HEK293 (cell line): Measurements from ENCODE around the gene TNFRSF18.

Experiments used
- HOXC10 ChIP-seq: sonication (generic); formaldehyde crosslinking; IDR thresholded peaks from 2 replicates; pipeline ENCODE4 v1.8.1; 2023; ENCODE audit warnings: mild to moderate bottlenecking, missing genetic modification reagents
- MYNN ChIP-seq: fragments of 450-650 bp; formaldehyde crosslinking; IDR thresholded peaks from 2 replicates; pipeline ENCODE4 v1.5.1; 2016; ENCODE audit warnings: missing biosample characterization, missing genetic modification characterization, borderline replicate concordance
- OSR2 ChIP-seq: fragments of 450-650 bp; formaldehyde crosslinking; IDR thresholded peaks from 2 replicates; pipeline ENCODE4 v1.5.1; 2016; ENCODE audit warnings: missing biosample characterization, missing genetic modification characterization
- TCF7L2 ChIP-seq: IDR thresholded peaks from 2 replicates; pipeline ENCODE4 v1.6.1; 2011; ENCODE audit warnings: low read depth, mild to moderate bottlenecking, inconsistent platforms, low read length, moderate library complexity, borderline replicate concordance
- ZNF214 ChIP-seq: fragments of 450-650 bp; formaldehyde crosslinking; IDR thresholded peaks from 2 replicates; pipeline ENCODE4 v1.5.1; 2017; ENCODE audit warnings: missing biosample characterization, mild to moderate bottlenecking, missing genetic modification characterization, borderline replicate concordance
- ZNF302 ChIP-seq: fragments of 450-650 bp; formaldehyde crosslinking; IDR thresholded peaks from 2 replicates; pipeline ENCODE4 v1.5.1; 2016; ENCODE audit warnings: missing biosample characterization, missing genetic modification characterization, low read depth
- ZNF335 ChIP-seq: fragments of 450-650 bp; formaldehyde crosslinking; conservative IDR thresholded peaks from 2 replicates; pipeline ENCODE4 v1.5.1; 2016; ENCODE audit warnings: missing biosample characterization, missing genetic modification characterization
- ZNF701 ChIP-seq: fragments of 450-650 bp; formaldehyde crosslinking; IDR thresholded peaks from 2 replicates; pipeline ENCODE4 v1.5.1; 2016; ENCODE audit warnings: missing biosample characterization, missing genetic modification characterization
- TF ChIP-seq, protein P1 (sequence below): fragments of 450-650 bp; formaldehyde crosslinking; IDR thresholded peaks from 2 replicates; pipeline ENCODE4 v1.5.1; 2016; ENCODE audit warnings: missing biosample characterization, missing genetic modification characterization
- TF ChIP-seq, protein P2 (sequence below): fragments of 450-650 bp; formaldehyde crosslinking; IDR thresholded peaks from 2 replicates; pipeline ENCODE4 v1.5.1; 2016; ENCODE audit warnings: missing biosample characterization, missing genetic modification characterization
- TF ChIP-seq, protein P3 (sequence below): fragments of 450-650 bp; formaldehyde crosslinking; IDR thresholded peaks from 2 replicates; pipeline ENCODE4 v1.5.1; 2016; ENCODE audit warnings: missing biosample characterization, missing genetic modification characterization
- TF ChIP-seq, protein P4 (sequence below): fragments of 450-650 bp; formaldehyde crosslinking; IDR thresholded peaks from 2 replicates; pipeline ENCODE4 v1.5.1; 2016; ENCODE audit warnings: missing biosample characterization, missing genetic modification characterization
- TF ChIP-seq, protein P5 (sequence below): fragments of 450-650 bp; formaldehyde crosslinking; IDR thresholded peaks from 2 replicates; pipeline ENCODE4 v1.5.1; 2016; ENCODE audit warnings: missing biosample characterization, missing genetic modification characterization

DNA sequence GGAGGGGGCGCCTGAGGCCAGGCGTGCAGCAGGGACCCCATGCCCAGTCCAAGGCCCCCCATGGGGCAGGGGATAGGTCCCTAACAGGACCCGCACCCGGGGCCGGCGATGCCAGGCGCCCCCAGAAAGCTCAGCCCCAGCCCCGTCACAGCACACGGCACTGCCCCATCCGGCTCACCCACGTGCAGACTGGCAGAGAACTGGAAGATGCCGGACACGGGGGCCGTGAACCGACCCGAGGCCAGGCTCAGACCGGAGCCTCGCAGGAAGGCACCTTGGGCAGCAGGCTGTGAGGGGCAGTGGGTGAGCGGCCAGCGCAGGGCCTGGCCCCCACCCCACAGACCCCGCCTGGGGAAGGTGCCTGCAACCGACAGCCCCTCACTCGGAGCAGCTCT, 36.9 kb upstream of the TNFRSF18 start:
- TF ChIP-seq TCF7L2 (no peak), ZNF214 (tag by site-specific recombination) (no peak), ZNF701 (no peak), ZNF302 (no peak), MYNN (no peak), HOXC10 (CRISPR knock-in tag) (no peak), OSR2 (tag by site-specific recombination) (no peak), ZNF335 (tag by site-specific recombination) (no peak)
- TF ChIP-seq, protein P1, sequence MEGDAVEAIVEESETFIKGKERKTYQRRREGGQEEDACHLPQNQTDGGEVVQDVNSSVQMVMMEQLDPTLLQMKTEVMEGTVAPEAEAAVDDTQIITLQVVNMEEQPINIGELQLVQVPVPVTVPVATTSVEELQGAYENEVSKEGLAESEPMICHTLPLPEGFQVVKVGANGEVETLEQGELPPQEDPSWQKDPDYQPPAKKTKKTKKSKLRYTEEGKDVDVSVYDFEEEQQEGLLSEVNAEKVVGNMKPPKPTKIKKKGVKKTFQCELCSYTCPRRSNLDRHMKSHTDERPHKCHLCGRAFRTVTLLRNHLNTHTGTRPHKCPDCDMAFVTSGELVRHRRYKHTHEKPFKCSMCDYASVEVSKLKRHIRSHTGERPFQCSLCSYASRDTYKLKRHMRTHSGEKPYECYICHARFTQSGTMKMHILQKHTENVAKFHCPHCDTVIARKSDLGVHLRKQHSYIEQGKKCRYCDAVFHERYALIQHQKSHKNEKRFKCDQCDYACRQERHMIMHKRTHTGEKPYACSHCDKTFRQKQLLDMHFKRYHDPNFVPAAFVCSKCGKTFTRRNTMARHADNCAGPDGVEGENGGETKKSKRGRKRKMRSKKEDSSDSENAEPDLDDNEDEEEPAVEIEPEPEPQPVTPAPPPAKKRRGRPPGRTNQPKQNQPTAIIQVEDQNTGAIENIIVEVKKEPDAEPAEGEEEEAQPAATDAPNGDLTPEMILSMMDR (tag by site-specific recombination) = no peak
- TF ChIP-seq, protein P2, sequence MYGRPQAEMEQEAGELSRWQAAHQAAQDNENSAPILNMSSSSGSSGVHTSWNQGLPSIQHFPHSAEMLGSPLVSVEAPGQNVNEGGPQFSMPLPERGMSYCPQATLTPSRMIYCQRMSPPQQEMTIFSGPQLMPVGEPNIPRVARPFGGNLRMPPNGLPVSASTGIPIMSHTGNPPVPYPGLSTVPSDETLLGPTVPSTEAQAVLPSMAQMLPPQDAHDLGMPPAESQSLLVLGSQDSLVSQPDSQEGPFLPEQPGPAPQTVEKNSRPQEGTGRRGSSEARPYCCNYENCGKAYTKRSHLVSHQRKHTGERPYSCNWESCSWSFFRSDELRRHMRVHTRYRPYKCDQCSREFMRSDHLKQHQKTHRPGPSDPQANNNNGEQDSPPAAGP (tag by site-specific recombination) = no peak
- TF ChIP-seq, protein P3, sequence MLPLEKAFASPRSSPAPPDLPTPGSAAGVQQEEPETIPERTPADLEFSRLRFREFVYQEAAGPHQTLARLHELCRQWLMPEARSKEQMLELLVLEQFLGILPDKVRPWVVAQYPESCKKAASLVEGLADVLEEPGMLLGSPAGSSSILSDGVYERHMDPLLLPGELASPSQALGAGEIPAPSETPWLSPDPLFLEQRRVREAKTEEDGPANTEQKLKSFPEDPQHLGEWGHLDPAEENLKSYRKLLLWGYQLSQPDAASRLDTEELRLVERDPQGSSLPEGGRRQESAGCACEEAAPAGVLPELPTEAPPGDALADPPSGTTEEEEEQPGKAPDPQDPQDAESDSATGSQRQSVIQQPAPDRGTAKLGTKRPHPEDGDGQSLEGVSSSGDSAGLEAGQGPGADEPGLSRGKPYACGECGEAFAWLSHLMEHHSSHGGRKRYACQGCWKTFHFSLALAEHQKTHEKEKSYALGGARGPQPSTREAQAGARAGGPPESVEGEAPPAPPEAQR = no peak
- TF ChIP-seq, protein P4, sequence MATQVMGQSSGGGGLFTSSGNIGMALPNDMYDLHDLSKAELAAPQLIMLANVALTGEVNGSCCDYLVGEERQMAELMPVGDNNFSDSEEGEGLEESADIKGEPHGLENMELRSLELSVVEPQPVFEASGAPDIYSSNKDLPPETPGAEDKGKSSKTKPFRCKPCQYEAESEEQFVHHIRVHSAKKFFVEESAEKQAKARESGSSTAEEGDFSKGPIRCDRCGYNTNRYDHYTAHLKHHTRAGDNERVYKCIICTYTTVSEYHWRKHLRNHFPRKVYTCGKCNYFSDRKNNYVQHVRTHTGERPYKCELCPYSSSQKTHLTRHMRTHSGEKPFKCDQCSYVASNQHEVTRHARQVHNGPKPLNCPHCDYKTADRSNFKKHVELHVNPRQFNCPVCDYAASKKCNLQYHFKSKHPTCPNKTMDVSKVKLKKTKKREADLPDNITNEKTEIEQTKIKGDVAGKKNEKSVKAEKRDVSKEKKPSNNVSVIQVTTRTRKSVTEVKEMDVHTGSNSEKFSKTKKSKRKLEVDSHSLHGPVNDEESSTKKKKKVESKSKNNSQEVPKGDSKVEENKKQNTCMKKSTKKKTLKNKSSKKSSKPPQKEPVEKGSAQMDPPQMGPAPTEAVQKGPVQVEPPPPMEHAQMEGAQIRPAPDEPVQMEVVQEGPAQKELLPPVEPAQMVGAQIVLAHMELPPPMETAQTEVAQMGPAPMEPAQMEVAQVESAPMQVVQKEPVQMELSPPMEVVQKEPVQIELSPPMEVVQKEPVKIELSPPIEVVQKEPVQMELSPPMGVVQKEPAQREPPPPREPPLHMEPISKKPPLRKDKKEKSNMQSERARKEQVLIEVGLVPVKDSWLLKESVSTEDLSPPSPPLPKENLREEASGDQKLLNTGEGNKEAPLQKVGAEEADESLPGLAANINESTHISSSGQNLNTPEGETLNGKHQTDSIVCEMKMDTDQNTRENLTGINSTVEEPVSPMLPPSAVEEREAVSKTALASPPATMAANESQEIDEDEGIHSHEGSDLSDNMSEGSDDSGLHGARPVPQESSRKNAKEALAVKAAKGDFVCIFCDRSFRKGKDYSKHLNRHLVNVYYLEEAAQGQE (tag by site-specific recombination) = no peak
- TF ChIP-seq, protein P5, sequence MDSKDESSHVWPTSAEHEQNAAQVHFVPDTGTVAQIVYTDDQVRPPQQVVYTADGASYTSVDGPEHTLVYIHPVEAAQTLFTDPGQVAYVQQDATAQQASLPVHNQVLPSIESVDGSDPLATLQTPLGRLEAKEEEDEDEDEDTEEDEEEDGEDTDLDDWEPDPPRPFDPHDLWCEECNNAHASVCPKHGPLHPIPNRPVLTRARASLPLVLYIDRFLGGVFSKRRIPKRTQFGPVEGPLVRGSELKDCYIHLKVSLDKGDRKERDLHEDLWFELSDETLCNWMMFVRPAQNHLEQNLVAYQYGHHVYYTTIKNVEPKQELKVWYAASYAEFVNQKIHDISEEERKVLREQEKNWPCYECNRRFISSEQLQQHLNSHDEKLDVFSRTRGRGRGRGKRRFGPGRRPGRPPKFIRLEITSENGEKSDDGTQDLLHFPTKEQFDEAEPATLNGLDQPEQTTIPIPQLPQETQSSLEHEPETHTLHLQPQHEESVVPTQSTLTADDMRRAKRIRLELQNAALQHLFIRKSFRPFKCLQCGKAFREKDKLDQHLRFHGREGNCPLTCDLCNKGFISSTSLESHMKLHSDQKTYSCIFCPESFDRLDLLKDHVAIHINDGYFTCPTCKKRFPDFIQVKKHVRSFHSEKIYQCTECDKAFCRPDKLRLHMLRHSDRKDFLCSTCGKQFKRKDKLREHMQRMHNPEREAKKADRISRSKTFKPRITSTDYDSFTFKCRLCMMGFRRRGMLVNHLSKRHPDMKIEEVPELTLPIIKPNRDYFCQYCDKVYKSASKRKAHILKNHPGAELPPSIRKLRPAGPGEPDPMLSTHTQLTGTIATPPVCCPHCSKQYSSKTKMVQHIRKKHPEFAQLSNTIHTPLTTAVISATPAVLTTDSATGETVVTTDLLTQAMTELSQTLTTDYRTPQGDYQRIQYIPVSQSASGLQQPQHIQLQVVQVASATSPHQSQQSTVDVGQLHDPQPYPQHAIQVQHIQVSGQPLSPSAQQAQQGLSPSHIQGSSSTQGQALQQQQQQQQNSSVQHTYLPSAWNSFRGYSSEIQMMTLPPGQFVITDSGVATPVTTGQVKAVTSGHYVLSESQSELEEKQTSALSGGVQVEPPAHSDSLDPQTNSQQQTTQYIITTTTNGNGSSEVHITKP (tag by site-specific recombination) = no peak
